ENCODE results near the gene TNFSF4.
"Not testable (repeated sequence)": the region's sequence is repeated elsewhere in the genome, so short reads cannot be mapped to it uniquely, and the experiment has no call there.

The TNFSF4 gene

GRCh38 chr1:173181791-173182190 is 25.3 kb downstream of the TNFSF4 start:
- no peak overlapping the region for H3K9ac ChIP-seq (ENCODE audit: low read depth, low read length)
- no peak overlapping the region for H3K4me3 ChIP-seq (ENCODE audit: low read length)
- no peaks in the 10 kb centered on the region for H3K4me1 ChIP-seq (ENCODE audit: insufficient read depth, low read length)
- no peaks in the 10 kb centered on the region; the same call in 1 of the 2 replicates for H3K9me3 ChIP-seq (ENCODE audit: insufficient read depth, low read depth, low read length)
- no peak overlapping the region for H3K27ac ChIP-seq (ENCODE audit: low read length)
- H3K36me3 ChIP-seq (ENCODE audit: insufficient read depth, low read depth, low read length): no peaks in the 10 kb centered on the region
- no peaks in the 10 kb centered on the region for H3K27me3 ChIP-seq (ENCODE audit: insufficient read depth, low read length)

GRCh38 chr1:173176246-173176645 is 30.9 kb downstream of the TNFSF4 start:
- Histone ChIP-seq H3K4me3 (ENCODE audit: low read length) (no peak overlapping the region), H3K9ac (ENCODE audit: low read depth, low read length) (no peak overlapping the region), H3K27ac (ENCODE audit: low read length) (no peak overlapping the region), H3K9me3 (ENCODE audit: insufficient read depth, low read depth, low read length) (peaks cover 29% of the 10 kb centered on the region), H3K4me1 (ENCODE audit: insufficient read depth, low read length) (no peaks in the 10 kb centered on the region), H3K27me3 (ENCODE audit: insufficient read depth, low read length) (no peaks in the 10 kb centered on the region), H3K36me3 (ENCODE audit: insufficient read depth, low read depth, low read length) (no peaks in the 10 kb centered on the region)

- H3K9ac ChIP-seq (ENCODE audit: low read depth, low read length): no peak overlapping the region
- H3K4me1 ChIP-seq (ENCODE audit: insufficient read depth, low read length): no peaks in the 10 kb centered on the region
- no peak overlapping the region for H3K4me3 ChIP-seq (ENCODE audit: low read length)
- H3K27ac ChIP-seq (ENCODE audit: low read length): no peak overlapping the region
- no peaks in the 10 kb centered on the region for H3K36me3 ChIP-seq (ENCODE audit: insufficient read depth, low read depth, low read length)
- peaks cover 29% of the 10 kb centered on the region for H3K9me3 ChIP-seq (ENCODE audit: insufficient read depth, low read depth, low read length)
- no peaks in the 10 kb centered on the region for H3K27me3 ChIP-seq (ENCODE audit: insufficient read depth, low read length)
These were observed 31.5 kb downstream of the TNFSF4 start for GRCh38 chr1:173175514-173176145.

- H3K9ac ChIP-seq (ENCODE audit: low read depth, low read length): no peak overlapping the region
- H3K36me3 ChIP-seq (ENCODE audit: insufficient read depth, low read depth, low read length): no peaks in the 10 kb centered on the region
- no peak overlapping the region for H3K4me3 ChIP-seq (ENCODE audit: low read length)
- H3K27me3 ChIP-seq (ENCODE audit: insufficient read depth, low read length): no peaks in the 10 kb centered on the region
- no peaks in the 10 kb centered on the region for H3K4me1 ChIP-seq (ENCODE audit: insufficient read depth, low read length)
- peaks cover 29% of the 10 kb centered on the region for H3K9me3 ChIP-seq (ENCODE audit: insufficient read depth, low read depth, low read length)
- no peak overlapping the region for H3K27ac ChIP-seq (ENCODE audit: low read length)
These were observed 33.7 kb downstream of the TNFSF4 start for GRCh38 chr1:173173388-173173787.

- H3K4me3 ChIP-seq (ENCODE audit: low read length): no peak overlapping the region
- no peaks in the 10 kb centered on the region for H3K36me3 ChIP-seq (ENCODE audit: insufficient read depth, low read depth, low read length)
- no peaks in the 10 kb centered on the region for H3K4me1 ChIP-seq (ENCODE audit: insufficient read depth, low read length)
- H3K9ac ChIP-seq (ENCODE audit: low read depth, low read length): no peak overlapping the region
- no peak overlapping the region for H3K27ac ChIP-seq (ENCODE audit: low read length)
- no peaks in the 10 kb centered on the region; the same call in 1 of the 2 replicates for H3K27me3 ChIP-seq (ENCODE audit: insufficient read depth, low read length)
- H3K9me3 ChIP-seq (ENCODE audit: insufficient read depth, low read depth, low read length): peaks cover 29% of the 10 kb centered on the region
These were observed 36.0 kb downstream of the TNFSF4 start for GRCh38 chr1:173171152-173171551.

- no peaks in the 10 kb centered on the region for H3K36me3 ChIP-seq (ENCODE audit: insufficient read depth, low read depth, low read length)
- no peaks in the 10 kb centered on the region for H3K4me1 ChIP-seq (ENCODE audit: insufficient read depth, low read length)
- no peak overlapping the region for H3K4me3 ChIP-seq (ENCODE audit: low read length)
- H3K9ac ChIP-seq (ENCODE audit: low read depth, low read length): no peak overlapping the region
- H3K9me3 ChIP-seq (ENCODE audit: insufficient read depth, low read depth, low read length): peaks cover 21% of the 10 kb centered on the region
- peaks cover 13% of the 10 kb centered on the region; the same call in 1 of the 2 replicates for H3K27me3 ChIP-seq (ENCODE audit: insufficient read depth, low read length)
- H3K27ac ChIP-seq (ENCODE audit: low read length): no peak overlapping the region
These were observed 38.2 kb downstream of the TNFSF4 start for GRCh38 chr1:173168941-173169340.

GRCh38 chr1:173164686-173165085 is 42.4 kb downstream of the TNFSF4 start:
- no peaks in the 10 kb centered on the region for H3K4me1 ChIP-seq (ENCODE audit: insufficient read depth, low read length)
- no peaks in the 10 kb centered on the region for H3K9me3 ChIP-seq (ENCODE audit: insufficient read depth, low read depth, low read length)
- H3K4me3 ChIP-seq (ENCODE audit: low read length): 0 out of 2 replicates have a peak overlapping the region, but pooled peaks have one; percentile 9
- peaks cover 14% of the 10 kb centered on the region; the same call in 1 of the 2 replicates for H3K27me3 ChIP-seq (ENCODE audit: insufficient read depth, low read length)
- H3K9ac ChIP-seq (ENCODE audit: low read depth, low read length): no peak overlapping the region
- no peak overlapping the region for H3K27ac ChIP-seq (ENCODE audit: low read length)
- no peaks in the 10 kb centered on the region for H3K36me3 ChIP-seq (ENCODE audit: insufficient read depth, low read depth, low read length)

GRCh38 chr1:173164178-173164577 is 43.0 kb downstream of the TNFSF4 start:
- H3K27ac ChIP-seq (ENCODE audit: low read length): no peak overlapping the region
- H3K9ac ChIP-seq (ENCODE audit: low read depth, low read length): no peak overlapping the region
- no peaks in the 10 kb centered on the region for H3K9me3 ChIP-seq (ENCODE audit: insufficient read depth, low read depth, low read length)
- H3K27me3 ChIP-seq (ENCODE audit: insufficient read depth, low read length): peaks cover 14% of the 10 kb centered on the region; the same call in 1 of the 2 replicates
- no peak overlapping the region for H3K4me3 ChIP-seq (ENCODE audit: low read length)
- no peaks in the 10 kb centered on the region for H3K36me3 ChIP-seq (ENCODE audit: insufficient read depth, low read depth, low read length)
- H3K4me1 ChIP-seq (ENCODE audit: insufficient read depth, low read length): no peaks in the 10 kb centered on the region

GRCh38 chr1:173163222-173163621 is 43.9 kb downstream of the TNFSF4 start:
- no peak overlapping the region for H3K4me3 ChIP-seq (ENCODE audit: low read length)
- H3K27me3 ChIP-seq (ENCODE audit: insufficient read depth, low read length): peaks cover 14% of the 10 kb centered on the region; the same call in 1 of the 2 replicates
- no peak overlapping the region for H3K27ac ChIP-seq (ENCODE audit: low read length)
- H3K36me3 ChIP-seq (ENCODE audit: insufficient read depth, low read depth, low read length): no peaks in the 10 kb centered on the region
- no peak overlapping the region for H3K9ac ChIP-seq (ENCODE audit: low read depth, low read length)
- no peaks in the 10 kb centered on the region for H3K4me1 ChIP-seq (ENCODE audit: insufficient read depth, low read length)
- no peaks in the 10 kb centered on the region for H3K9me3 ChIP-seq (ENCODE audit: insufficient read depth, low read depth, low read length)

GRCh38 chr1:173162601-173163000 is 44.5 kb downstream of the TNFSF4 start:
- H3K4me1 ChIP-seq (ENCODE audit: insufficient read depth, low read length): no peaks in the 10 kb centered on the region
- H3K27ac ChIP-seq (ENCODE audit: low read length): no peak overlapping the region
- no peaks in the 10 kb centered on the region for H3K9me3 ChIP-seq (ENCODE audit: insufficient read depth, low read depth, low read length)
- no peaks in the 10 kb centered on the region for H3K36me3 ChIP-seq (ENCODE audit: insufficient read depth, low read depth, low read length)
- peaks cover 14% of the 10 kb centered on the region; the same call in 1 of the 2 replicates for H3K27me3 ChIP-seq (ENCODE audit: insufficient read depth, low read length)
- H3K9ac ChIP-seq (ENCODE audit: low read depth, low read length): no peak overlapping the region
- no peak overlapping the region for H3K4me3 ChIP-seq (ENCODE audit: low read length)

- Histone ChIP-seq H3K9ac (ENCODE audit: low read depth, low read length) (no peak overlapping the region), H3K27ac (ENCODE audit: low read length) (no peak overlapping the region), H3K4me3 (ENCODE audit: low read length) (no peak overlapping the region), H3K27me3 (ENCODE audit: insufficient read depth, low read length) (peaks cover 14% of the 10 kb centered on the region; the same call in 1 of the 2 replicates), H3K36me3 (ENCODE audit: insufficient read depth, low read depth, low read length) (no peaks in the 10 kb centered on the region), H3K4me1 (ENCODE audit: insufficient read depth, low read length) (no peaks in the 10 kb centered on the region), H3K9me3 (ENCODE audit: insufficient read depth, low read depth, low read length) (no peaks in the 10 kb centered on the region)
These were observed 45.5 kb downstream of the TNFSF4 start for GRCh38 chr1:173161510-173162221.

- not testable (repeated sequence) for H3K4me3 ChIP-seq (ENCODE audit: low read length); H3K36me3 ChIP-seq (ENCODE audit: insufficient read depth, low read depth, low read length); H3K27me3 ChIP-seq (ENCODE audit: insufficient read depth, low read length); H3K9ac ChIP-seq (ENCODE audit: low read depth, low read length); H3K27ac ChIP-seq (ENCODE audit: low read length); H3K4me1 ChIP-seq (ENCODE audit: insufficient read depth, low read length)
- peaks cover 17% of the 10 kb centered on the region; the same call in 1 of the 2 replicates for H3K9me3 ChIP-seq (ENCODE audit: insufficient read depth, low read depth, low read length)
These were observed 53.2 kb downstream of the TNFSF4 start for GRCh38 chr1:173153964-173154363.

Data from iPS-20b (cell line).